Upper lobe of left lung (tissue), 4 donors: Measurements from ENCODE around the gene GET4.

ENCODE experiments used
- EP300 ChIP-seq, 4 donors: sonication (generic); formaldehyde crosslinking; IDR thresholded peaks; one replicate each; pipeline ENCODE4 v1.5.1; 2017; ENCODE audit warnings: antibody characterized with exemption in 4 of 4, control low read depth in 2 of 4
- POLR2AphosphoS5 ChIP-seq, 2 donors: sonication (generic); formaldehyde crosslinking; IDR thresholded peaks; one replicate each; pipeline ENCODE4 v1.5.1; 2017; ENCODE audit warnings: antibody characterized with exemption in 2 of 2
- TF ChIP-seq, protein P1 (sequence below), 6 experiments: fragments of 450-650 bp in 4 of 6; fragments of 200-600 bp in 2 of 6; sonication (generic) in 2 of 6; IDR thresholded peaks; one replicate each; pipeline ENCODE4 v1.5.1; 2016 to 2019; ENCODE audit warnings: antibody characterized with exemption in 6 of 6

- TF ChIP-seq, protein P1, sequence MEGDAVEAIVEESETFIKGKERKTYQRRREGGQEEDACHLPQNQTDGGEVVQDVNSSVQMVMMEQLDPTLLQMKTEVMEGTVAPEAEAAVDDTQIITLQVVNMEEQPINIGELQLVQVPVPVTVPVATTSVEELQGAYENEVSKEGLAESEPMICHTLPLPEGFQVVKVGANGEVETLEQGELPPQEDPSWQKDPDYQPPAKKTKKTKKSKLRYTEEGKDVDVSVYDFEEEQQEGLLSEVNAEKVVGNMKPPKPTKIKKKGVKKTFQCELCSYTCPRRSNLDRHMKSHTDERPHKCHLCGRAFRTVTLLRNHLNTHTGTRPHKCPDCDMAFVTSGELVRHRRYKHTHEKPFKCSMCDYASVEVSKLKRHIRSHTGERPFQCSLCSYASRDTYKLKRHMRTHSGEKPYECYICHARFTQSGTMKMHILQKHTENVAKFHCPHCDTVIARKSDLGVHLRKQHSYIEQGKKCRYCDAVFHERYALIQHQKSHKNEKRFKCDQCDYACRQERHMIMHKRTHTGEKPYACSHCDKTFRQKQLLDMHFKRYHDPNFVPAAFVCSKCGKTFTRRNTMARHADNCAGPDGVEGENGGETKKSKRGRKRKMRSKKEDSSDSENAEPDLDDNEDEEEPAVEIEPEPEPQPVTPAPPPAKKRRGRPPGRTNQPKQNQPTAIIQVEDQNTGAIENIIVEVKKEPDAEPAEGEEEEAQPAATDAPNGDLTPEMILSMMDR (IDR thresholded peaks at IDR 0.05) = no peak
- TF ChIP-seq EP300 (IDR thresholded peaks at IDR 0.05) (no peak), POLR2AphosphoS5 (IDR thresholded peaks at IDR 0.05) (no peak)
These were observed 18.7 kb upstream of the GET4 start for GRCh38 chr7:857661-858060.
